H1 (cell line): Measurements from ENCODE around the gene LCE6A. TPM values are rescaled to one million over a fixed set of nuclear protein-coding genes. Genes with fewer than 3 reads are reported as not detected.

ENCODE experiments used
- CTCF ChIA-PET: fragments of 300-600 bp; sonication (Branson Sonifier 250); formaldehyde crosslinking; loops from one replicate; lab custom pipeline; 2021; ENCODE audit not compliant: partially characterized antibody; lab: Charles Lee
- POLR2A ChIA-PET: fragments of 300-600 bp; sonication (Branson Sonifier 250); formaldehyde crosslinking; loops from one replicate; lab custom pipeline; 2021; ENCODE audit warnings: inconsistent platforms; ENCODE audit not compliant: partially characterized antibody; lab: Charles Lee
- DNase-seq, 2 experiments: peaks; one replicate each; pipeline versions ENCODE4 v3.0.0 to v3.0.0-alpha.2; 2010 to 2022; ENCODE audit warnings: low spot score in 2 of 2, low read depth in 1 of 2, mixed read lengths in 1 of 2
- FAIRE-seq: peaks from 2 replicates; lab custom pipeline; 2011; peaks lifted over from hg19 to GRCh38; lab: Jason Lieb, UNC
- H2AFZ ChIP-seq: 2 replicates; pipeline ENCODE4 v1.8.1; 2012; ENCODE audit warnings: low read length, inconsistent platforms
- H2AK5ac ChIP-seq: 2 replicates; pipeline ENCODE4 v1.6.1; 2013; ENCODE audit warnings: low read depth, low read length
- H2BK120ac ChIP-seq: replicated peaks from 2 replicates; pipeline ENCODE3; 2013; ENCODE audit warnings: low read depth, low read length, inconsistent platforms
- H2BK12ac ChIP-seq: 2 replicates; pipeline ENCODE4 v1.6.1; 2013; ENCODE audit warnings: low read depth, low read length
- H2BK15ac ChIP-seq: 2 replicates; pipeline ENCODE4 v1.6.1; 2013; ENCODE audit warnings: low read length
- H2BK20ac ChIP-seq: 2 replicates; pipeline ENCODE4 v1.6.1; 2013; ENCODE audit warnings: low read length
- H2BK5ac ChIP-seq: 2 replicates; pipeline ENCODE4 v1.6.1; 2013; ENCODE audit warnings: low read depth, low read length
- H3K14ac ChIP-seq: 2 replicates; pipeline ENCODE4 v1.6.1; 2013; ENCODE audit warnings: inconsistent platforms; ENCODE audit not compliant: insufficient read length
- H3K18ac ChIP-seq: 2 replicates; pipeline ENCODE4 v1.6.1; 2013; ENCODE audit warnings: low read length; ENCODE audit errors: extremely low read depth
- H3K23ac ChIP-seq: 2 replicates; pipeline ENCODE4 v1.6.1; 2013; ENCODE audit warnings: inconsistent platforms; ENCODE audit not compliant: insufficient read length
- H3K23me2 ChIP-seq: 2 replicates; pipeline ENCODE4 v1.6.1; 2013; ENCODE audit warnings: low read depth, low read length
- H3K27ac ChIP-seq: 2 replicates; pipeline ENCODE4 v1.6.1; 2011; ENCODE audit warnings: low read depth, low read length, inconsistent platforms
- H3K27me3 ChIP-seq, 4 experiments: replicated peaks in 1 of 4; 1 replicate in 1 of 4; 2 replicates in 3 of 4; pipeline versions ENCODE4 v1.6.1 to v1.8.1; 2011 to 2013; ENCODE audit warnings: low read length in 3 of 4, mild to moderate bottlenecking in 3 of 4, inconsistent platforms in 2 of 4, mixed read lengths in 2 of 4, moderate library complexity in 1 of 4; ENCODE audit not compliant: control insufficient read depth in 3 of 4, insufficient read depth in 3 of 4; ENCODE audit errors: extremely low read depth in 1 of 4
- H3K36me3 ChIP-seq, 4 experiments: 2 replicates each; pipeline versions ENCODE4 v1.6.1 to v1.8.1; 2011 to 2013; ENCODE audit warnings: mild to moderate bottlenecking in 4 of 4, low read length in 3 of 4, moderate library complexity in 2 of 4, control low read depth in 1 of 4, inconsistent platforms in 1 of 4; ENCODE audit not compliant: insufficient read depth in 4 of 4, control insufficient read depth in 2 of 4
- H3K4ac ChIP-seq: replicated peaks from 2 replicates; pipeline ENCODE3; 2013; ENCODE audit warnings: low read length, low read depth, mixed read lengths, inconsistent platforms; ENCODE audit not compliant: insufficient read length
- H3K4me1 ChIP-seq, 4 experiments: replicated peaks in 1 of 4; 1 replicate in 1 of 4; 2 replicates in 3 of 4; pipeline versions ENCODE4 v1.6.1 to v1.8.1; 2011 to 2013; ENCODE audit warnings: low read length in 3 of 4, inconsistent platforms in 2 of 4, mixed read lengths in 1 of 4; ENCODE audit not compliant: insufficient read depth in 4 of 4, control insufficient read depth in 3 of 4
- H3K4me2 ChIP-seq, 2 experiments: 2 replicates each; pipeline versions ENCODE4 v1.6.1 to v1.8.1; 2011 to 2013; ENCODE audit warnings: low read depth in 2 of 2, low read length in 2 of 2, control low read depth in 1 of 2, inconsistent platforms in 1 of 2, mild to moderate bottlenecking in 1 of 2; ENCODE audit not compliant: insufficient read depth in 1 of 2
- H3K4me3 ChIP-seq, 4 experiments: fragments of 200-600, 300-600 bp in 1 of 4; sonication (generic), shearing (Covaris generic), sonication (Bioruptor Twin) in 1 of 4; 2 replicates each; pipeline versions ENCODE4 v1.5.1 to v1.8.1; 2011 to 2016; ENCODE audit warnings: low read length in 4 of 4, low read depth in 3 of 4, control low read depth in 2 of 4, inconsistent platforms in 2 of 4, mild to moderate bottlenecking in 2 of 4, mixed read lengths in 1 of 4, moderate library complexity in 1 of 4; ENCODE audit not compliant: insufficient read depth in 2 of 4; ENCODE audit errors: extremely low read depth in 1 of 4
- H3K56ac ChIP-seq: replicated peaks from 2 replicates; pipeline ENCODE3; 2013; ENCODE audit warnings: low read depth, mild to moderate bottlenecking, mixed read lengths, low read length, inconsistent platforms; ENCODE audit not compliant: insufficient read length
- H3K79me1 ChIP-seq: 2 replicates; pipeline ENCODE4 v1.6.1; 2013; ENCODE audit warnings: low read depth, low read length, control low read depth
- H3K79me2 ChIP-seq, 2 experiments: 2 replicates each; pipeline versions ENCODE4 v1.6.1 to v1.8.1; 2012 to 2013; ENCODE audit warnings: low read length in 2 of 2, mild to moderate bottlenecking in 2 of 2, inconsistent platforms in 1 of 2; ENCODE audit not compliant: insufficient read depth in 2 of 2, control insufficient read depth in 1 of 2
- H3K9ac ChIP-seq, 4 experiments: replicated peaks in 1 of 4; 1 replicate in 1 of 4; 2 replicates in 3 of 4; pipeline versions ENCODE4 v1.6.1 to v1.8.1; 2011 to 2013; ENCODE audit warnings: low read depth in 3 of 4, low read length in 3 of 4, control low read depth in 2 of 4, mild to moderate bottlenecking in 2 of 4, moderate library complexity in 2 of 4, inconsistent platforms in 1 of 4; ENCODE audit errors: extremely low read depth in 1 of 4
- H3K9me3 ChIP-seq, 2 experiments: 2 replicates each; pipeline versions ENCODE4 v1.6.1 to v1.8.1; 2012 to 2013; ENCODE audit warnings: mild to moderate bottlenecking in 2 of 2, moderate library complexity in 2 of 2, control low read depth in 1 of 2, inconsistent platforms in 1 of 2, low read depth in 1 of 2, low read length in 1 of 2, mixed read lengths in 1 of 2; ENCODE audit not compliant: insufficient read depth in 2 of 2
- H4K20me1 ChIP-seq, 2 experiments: replicated peaks in 1 of 2; 2 replicates each; pipeline versions ENCODE3 to v1.8.1; 2011 to 2013; ENCODE audit warnings: inconsistent platforms in 2 of 2, low read length in 2 of 2, mild to moderate bottlenecking in 1 of 2; ENCODE audit not compliant: insufficient read depth in 2 of 2, control insufficient read depth in 1 of 2
- H4K5ac ChIP-seq: 2 replicates; pipeline ENCODE4 v1.6.1; 2013; ENCODE audit warnings: low read length, low read depth, mixed read lengths, inconsistent platforms; ENCODE audit not compliant: insufficient read length
- H4K8ac ChIP-seq: 2 replicates; pipeline ENCODE4 v1.8.0; 2013; ENCODE audit warnings: mild to moderate bottlenecking, moderate library complexity, low read length, inconsistent platforms; ENCODE audit not compliant: insufficient read depth; ENCODE audit errors: extremely low read depth
- H4K91ac ChIP-seq: replicated peaks from 2 replicates; pipeline ENCODE3; 2013; ENCODE audit warnings: low read length, mixed read lengths, inconsistent platforms; ENCODE audit not compliant: insufficient read length
- ASH2L ChIP-seq: fragments of 200-600, 300-600 bp; sonication (generic); IDR thresholded peaks from one replicate; pipeline ENCODE4 v1.7.1; 2017; ENCODE audit warnings: low read length
- BACH1 ChIP-seq: IDR thresholded peaks from 2 replicates; pipeline ENCODE4 v1.6.1; 2012; ENCODE audit warnings: low read length, improper control_type of control experiment
- CHD2 ChIP-seq: IDR thresholded peaks from 2 replicates; pipeline ENCODE4 v1.6.1; 2012; ENCODE audit warnings: low read length, improper control_type of control experiment
- EGR1 ChIP-seq: IDR thresholded peaks from 2 replicates; pipeline ENCODE4 v1.6.1; 2011; ENCODE audit warnings: low read depth, low read length, borderline replicate concordance
- EP300 ChIP-seq, 2 experiments: IDR thresholded peaks; 1 replicate in 1 of 2; 2 replicates in 1 of 2; pipeline ENCODE4 v1.6.1; 2011 to 2012; ENCODE audit warnings: low read depth in 2 of 2, low read length in 2 of 2, mild to moderate bottlenecking in 2 of 2, borderline replicate concordance in 1 of 2, inconsistent platforms in 1 of 2, moderate library complexity in 1 of 2
- GTF2F1 ChIP-seq: IDR thresholded peaks from 2 replicates; pipeline ENCODE4 v1.6.1; 2012; ENCODE audit warnings: low read depth, low read length, improper control_type of control experiment, borderline replicate concordance
- JUND ChIP-seq: IDR thresholded peaks from 2 replicates; pipeline ENCODE4 v1.6.1; 2011; ENCODE audit warnings: mild to moderate bottlenecking, improper control_type of control experiment, low read length
- MAFK ChIP-seq: IDR thresholded peaks from 2 replicates; pipeline ENCODE4 v1.6.1; 2012; ENCODE audit warnings: low read depth, mild to moderate bottlenecking, improper control_type of control experiment, low read length
- NANOG ChIP-seq: IDR thresholded peaks from 2 replicates; pipeline ENCODE4 v1.6.1; 2011; ENCODE audit warnings: low read length, low read depth, mild to moderate bottlenecking, inconsistent platforms; ENCODE audit not compliant: insufficient read depth, poor library complexity, severe bottlenecking
- POLR2A ChIP-seq, 2 experiments: IDR thresholded peaks; 1 replicate in 1 of 2; 2 replicates in 1 of 2; pipeline ENCODE4 v1.6.1; 2011; ENCODE audit warnings: low read depth in 2 of 2, low read length in 2 of 2, mild to moderate bottlenecking in 2 of 2; ENCODE audit errors: control extremely low read depth in 1 of 2
- SP4 ChIP-seq: IDR thresholded peaks from 2 replicates; pipeline ENCODE4 v1.6.1; 2012; ENCODE audit warnings: low read length, inconsistent platforms
- SUZ12 ChIP-seq: fragments of 200-600 bp; sonication (generic); IDR thresholded peaks from 2 replicates; pipeline ENCODE4 v1.6.1; 2012; ENCODE audit warnings: mild to moderate bottlenecking, inconsistent platforms, low read length, moderate library complexity, mixed read lengths
- TAF1 ChIP-seq: IDR thresholded peaks from 2 replicates; pipeline ENCODE4 v1.6.1; 2011; ENCODE audit warnings: mild to moderate bottlenecking, low read depth, low read length
- TAF7 ChIP-seq: optimal IDR thresholded peaks from 2 replicates; pipeline ENCODE3; 2011; ENCODE audit warnings: low read depth, mild to moderate bottlenecking, inconsistent platforms, low read length, moderate library complexity, borderline replicate concordance
- TCF12 ChIP-seq: IDR thresholded peaks from 2 replicates; pipeline ENCODE4 v1.6.1; 2011; ENCODE audit warnings: low read depth, mild to moderate bottlenecking, low read length
- WGBS, 2 experiments: shearing (Covaris generic) in 1 of 2; methylation state at CpG; one replicate each; pipeline versions ENCODE4 v1.1.6 to v1.1.7; 2013 to 2015; ENCODE audit warnings: low lambda C conversion rate in 2 of 2, mixed read lengths in 2 of 2, inconsistent platforms in 1 of 2, low coverage in 1 of 2, missing lambda C conversion rate in 1 of 2; ENCODE audit not compliant: insufficient replicate concordance in 2 of 2, insufficient coverage in 1 of 2, insufficient read length in 1 of 2; ENCODE audit errors: extremely low coverage in 1 of 2, missing lambda C conversion rate in 1 of 2; 5-methylcytosine and 5-hydroxymethylcytosine counted together
- polyA plus RNA-seq, 7 experiments: library from polyadenylated mRNA; depleted of rRNA in 3 of 7; stranded (reverse) in 5 of 7; unstranded in 2 of 7; fragments of >200 nt in 5 of 7; fragments of 200-250 nt in 2 of 7; gene quantifications; 1 replicate in 5 of 7; 2 replicates in 1 of 7; 4 replicates in 1 of 7; pipeline versions ENCODE4 v1.2.1 to v1.2.3, GENCODE V29; 2011 to 2013; ENCODE audit warnings: missing spikeins in 2 of 7, mixed read lengths in 2 of 7
- total RNA-seq: library from RNA; stranded (reverse); fragmentation: NEBNext Ultra II Directional; extraction: Animal tissue kit (Norgen Biotek cat#: 25700); gene quantifications from 2 replicates; pipeline ENCODE4 v1.2.1, GENCODE V29; 2021

LCE6A gene
- total and polyA plus RNA-seq, 2 of the 8 experiments (the other 6 are each of a cell fraction or from before 2014, with no cell fraction given) = not detected

- H3K23me2 ChIP-seq = no peaks in the 10 kb centered on the region
- H4K91ac ChIP-seq = no peak overlapping the region
- no peaks in the 10 kb centered on the region for H3K36me3 ChIP-seq
- TF ChIP-seq GTF2F1 = no peak
- no peak for TF ChIP-seq POLR2A (IDR thresholded peaks at IDR 0.05; ENCODE audit: control extremely low read depth in 1 of 2, low read depth in 2 of 2, low read length in 2 of 2)
- no peak for TF ChIP-seq JUND
- TF ChIP-seq NANOG = no peak
- no peak for TF ChIP-seq EP300 (IDR thresholded peaks at IDR 0.05; ENCODE audit: borderline replicate concordance in 1 of 2, low read depth in 2 of 2, low read length in 2 of 2)
- TF ChIP-seq TAF1 = no peak
- no peak for TF ChIP-seq SP4
- TF ChIP-seq MAFK = no peak
- TF ChIP-seq TAF7 = no peak
- no peak for TF ChIP-seq CHD2
- TF ChIP-seq BACH1 = no peak
- TF ChIP-seq ASH2L = no peak
- TF ChIP-seq SUZ12 = no peak
- TF ChIP-seq EGR1 = no peak
- no peak for TF ChIP-seq TCF12
- no peak overlapping the region for H2BK120ac ChIP-seq
- H3K9me3 ChIP-seq = peaks cover 40 to 77% of the 10 kb centered on the region in 2 experiments
- no peak overlapping the region for H3K23ac ChIP-seq
- no peak overlapping the region for H4K8ac ChIP-seq
- ChIA-PET CTCF (interaction anchor here (1.2 kb wide), 1 partner anchor 53 kb away, joined by 4 read pairs; no protein-coding TSS in a partner anchor), POLR2A (no interaction called here)
- no peak overlapping the region for H3K4ac ChIP-seq
- no peak for DNase-seq
- no peak overlapping the region for H2AFZ ChIP-seq
- no peaks in the 10 kb centered on the region for H3K27me3 ChIP-seq
- H2BK20ac ChIP-seq = no peak overlapping the region
- H3K27ac ChIP-seq = no peak overlapping the region
- H3K79me1 ChIP-seq = no peaks in the 10 kb centered on the region
- no peak overlapping the region for H3K9ac ChIP-seq
- H4K20me1 ChIP-seq = no peaks in the 10 kb centered on the region
- no peak overlapping the region for H3K56ac ChIP-seq
- H3K18ac ChIP-seq = no peak overlapping the region
- H3K14ac ChIP-seq = no peak overlapping the region
- H2BK15ac ChIP-seq = no peak overlapping the region
- H3K4me2 ChIP-seq = no peak overlapping the region
- H2AK5ac ChIP-seq = no peak overlapping the region
- H3K79me2 ChIP-seq = no peaks in the 10 kb centered on the region
- 77% methylated on average over 6 of the region's 6 CpGs; no CpG with 5 or more reads in 1 of the 2 experiments for WGBS, 2 experiments
- H4K5ac ChIP-seq = no peak overlapping the region
- FAIRE-seq = no peak
- no peak overlapping the region for H2BK5ac ChIP-seq
- no peak overlapping the region for H3K4me3 ChIP-seq
- H2BK12ac ChIP-seq = no peak overlapping the region
- H3K4me1 ChIP-seq = no peaks in the 10 kb centered on the region
Observed at GRCh38 chr1:152817309-152817708, 25.3 kb upstream of the LCE6A start.
